Measurements from ENCODE around the gene RAD52.
A peak's percentile ranks its signal among the peaks of the same experiment; 100 is the strongest.
"Not testable (repeated sequence)": the region's sequence is repeated elsewhere in the genome, so short reads cannot be mapped to it uniquely, and the experiment has no call there.

RAD52 gene

GRCh38 chr12:948238-948637 lies 1.3 kb downstream of the RAD52 start:
- TF ChIP-seq CTCF (IDR thresholded peaks at IDR 0.05; ENCODE audit: low read depth, low read length, missing control alignments), result no peak
- peak overlapping the region; percentile 85 for H3K4me3 ChIP-seq (ENCODE audit: low read depth, low read length)
- DNase-seq (ENCODE audit: low read depth), result no peak

GRCh38 chr12:946631-947030 lies 2.9 kb downstream of the RAD52 start:
- DNase-seq (ENCODE audit: low read depth), result no peak
- no peak overlapping the region for H3K4me3 ChIP-seq (ENCODE audit: low read depth, low read length)
- TF ChIP-seq CTCF (IDR thresholded peaks at IDR 0.05; ENCODE audit: low read depth, low read length, missing control alignments), result no peak

GRCh38 chr12:946212-946611 lies 3.3 kb downstream of the RAD52 start:
- no peak for DNase-seq (ENCODE audit: low read depth)
- no peak for TF ChIP-seq CTCF (IDR thresholded peaks at IDR 0.05; ENCODE audit: low read depth, low read length, missing control alignments)
- no peak overlapping the region for H3K4me3 ChIP-seq (ENCODE audit: low read depth, low read length)

- no peak overlapping the region for H3K4me3 ChIP-seq (ENCODE audit: low read depth, low read length)
- no peak for DNase-seq (ENCODE audit: low read depth)
- TF ChIP-seq CTCF (IDR thresholded peaks at IDR 0.05; ENCODE audit: low read depth, low read length, missing control alignments), result no peak
Observed at GRCh38 chr12:944211-944610, 5.3 kb downstream of the RAD52 start.

- TF ChIP-seq CTCF (IDR thresholded peaks at IDR 0.05; ENCODE audit: low read depth, low read length, missing control alignments), result no peak
- H3K4me3 ChIP-seq (ENCODE audit: low read depth, low read length), result no peak overlapping the region
- DNase-seq (ENCODE audit: low read depth), result no peak
Observed at GRCh38 chr12:943051-943450, 6.4 kb downstream of the RAD52 start.

- TF ChIP-seq CTCF (IDR thresholded peaks at IDR 0.05; ENCODE audit: low read depth, low read length, missing control alignments), result no peak
- no peak for DNase-seq (ENCODE audit: low read depth)
- no peak overlapping the region for H3K4me3 ChIP-seq (ENCODE audit: low read depth, low read length)
Observed at GRCh38 chr12:938810-939209, 10.7 kb downstream of the RAD52 start.

- no peak overlapping the region for H3K4me3 ChIP-seq (ENCODE audit: low read depth, low read length)
Observed at GRCh38 chr12:936377-937345, 12.8 kb downstream of the RAD52 start.

GRCh38 chr12:935891-936290 lies 13.6 kb downstream of the RAD52 start:
- not testable (repeated sequence) for DNase-seq (ENCODE audit: low read depth); H3K4me3 ChIP-seq (ENCODE audit: low read depth, low read length)

More at GRCh38 chr12:936377-937345, 12.8 kb downstream of the RAD52 start:
- TF ChIP-seq CTCF (IDR thresholded peaks at IDR 0.05; ENCODE audit: low read depth, low read length, missing control alignments), result no peak
- DNase-seq (ENCODE audit: low read depth), result no peak

Data from GM12864 (cell line).